Loucy (cell line): ENCODE results near the gene SLC6A13.
A peak's percentile ranks its signal among the peaks of the same experiment; 100 is the strongest.

Experiments used
- H2AFZ ChIP-seq: fragments of 200-600 bp; sonication (generic); 2 replicates; pipeline ENCODE4 v1.6.0; 2016; ENCODE audit warnings: antibody characterized with exemption, mild to moderate bottlenecking, low read length, moderate library complexity
- H3F3A ChIP-seq: fragments of 200-600 bp; 2 replicates; pipeline ENCODE4 v1.6.0; 2016; ENCODE audit warnings: antibody characterized with exemption, low read depth, mild to moderate bottlenecking
- H3K27me3 ChIP-seq: fragments of 200-600 bp; sonication (generic); 2 replicates; pipeline ENCODE4 v1.6.1; 2014; ENCODE audit warnings: low read length, mild to moderate bottlenecking; ENCODE audit not compliant: insufficient read depth, poor library complexity, severe bottlenecking
- H3K36me3 ChIP-seq: fragments of 200-600 bp; sonication (generic); 2 replicates; pipeline ENCODE4 v1.6.1; 2016; ENCODE audit warnings: low read length; ENCODE audit not compliant: insufficient read depth
- H3K4me1 ChIP-seq: fragments of 200-600 bp; sonication (generic); 2 replicates; pipeline ENCODE4 v1.5.1; 2014; ENCODE audit warnings: low read length, mild to moderate bottlenecking; ENCODE audit not compliant: insufficient read depth, poor library complexity, severe bottlenecking
- H3K4me2 ChIP-seq: fragments of 200-600 bp; sonication (generic); 2 replicates; pipeline ENCODE4 v1.6.0; 2014; ENCODE audit warnings: antibody characterized with exemption, low read length, low read depth, mild to moderate bottlenecking; ENCODE audit not compliant: poor library complexity, severe bottlenecking
- H3K4me3 ChIP-seq: fragments of 200-600 bp; sonication (generic); 2 replicates; pipeline ENCODE4 v1.5.1; 2014; ENCODE audit warnings: low read length, mild to moderate bottlenecking, mixed read lengths; ENCODE audit not compliant: poor library complexity, severe bottlenecking
- H3K79me2 ChIP-seq: fragments of 200-600 bp; sonication (generic); 2 replicates; pipeline ENCODE4 v1.6.1; 2014; ENCODE audit warnings: low read length; ENCODE audit not compliant: insufficient read depth
- H3K9ac ChIP-seq: fragments of 200-600 bp; sonication (generic); 2 replicates; pipeline ENCODE4 v1.6.0; 2014; ENCODE audit warnings: mild to moderate bottlenecking, low read depth, low read length, moderate library complexity; ENCODE audit not compliant: poor library complexity, severe bottlenecking
- H3K9me2 ChIP-seq: fragments of 200-600 bp; sonication (generic); replicated peaks from 2 replicates; pipeline ENCODE4 v1.6.1; 2016; ENCODE audit warnings: low read depth, low read length, mixed read lengths
- H3K9me3 ChIP-seq: fragments of 200-600 bp; sonication (generic); 2 replicates; pipeline ENCODE4 v1.6.1; 2014; ENCODE audit warnings: mild to moderate bottlenecking, antibody characterized with exemption, low read length, low read depth; ENCODE audit not compliant: insufficient read depth
- H4K20me1 ChIP-seq: fragments of 200-600 bp; sonication (generic); 2 replicates; pipeline ENCODE4 v1.6.0; 2014; ENCODE audit warnings: antibody characterized with exemption, low read length, mild to moderate bottlenecking; ENCODE audit not compliant: insufficient read depth, poor library complexity, severe bottlenecking
- EZH2phosphoT487 ChIP-seq: fragments of 200-600 bp; IDR thresholded peaks from 2 replicates; pipeline ENCODE4 v1.6.1; 2018; ENCODE audit warnings: antibody characterized with exemption, mild to moderate bottlenecking, moderate library complexity, borderline replicate concordance
- TF ChIP-seq, protein P1 (sequence below): fragments of 200-600 bp; sonication (generic); conservative IDR thresholded peaks from 2 replicates; pipeline ENCODE4 v1.5.1; 2014; ENCODE audit warnings: mild to moderate bottlenecking, antibody characterized with exemption, low read length

The SLC6A13 gene

DNA sequence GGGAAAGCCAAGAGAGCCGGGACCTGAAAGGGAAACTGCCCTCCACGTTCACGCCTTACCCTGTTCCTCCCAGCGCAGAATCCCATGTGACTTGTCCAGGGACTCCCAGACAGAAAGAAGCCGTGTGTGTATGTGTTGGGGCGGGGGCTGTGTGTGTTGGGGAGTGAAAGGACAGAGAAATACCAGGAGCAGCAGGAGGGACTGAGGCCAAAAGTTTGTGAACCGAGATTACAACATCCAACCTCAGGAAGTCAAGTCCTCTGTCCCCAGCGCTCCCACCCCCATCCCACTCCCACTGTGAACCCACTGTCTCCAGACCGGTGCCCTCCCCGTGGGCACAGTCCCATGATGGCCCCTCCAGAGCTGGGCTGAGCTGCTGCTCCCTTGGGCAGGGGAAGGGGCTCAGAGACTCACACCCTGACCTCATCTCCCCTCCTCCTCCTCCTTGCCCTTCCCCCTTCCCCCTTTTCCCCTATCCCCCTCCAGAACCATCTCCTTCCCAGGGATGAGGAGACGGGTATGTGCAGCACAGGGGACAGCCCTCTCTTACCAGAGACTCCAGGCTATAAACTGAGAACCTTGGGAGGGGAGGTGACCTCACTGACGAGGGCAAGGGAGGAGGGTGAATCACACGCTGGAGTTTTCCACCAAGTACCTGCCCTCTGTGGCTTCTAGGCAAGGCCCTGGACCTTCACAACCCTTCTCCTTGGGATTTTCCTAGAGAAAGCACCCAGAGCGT lies 48.5 kb downstream of the SLC6A13 start, which contains the start of gene SLC6A12:
Gene SLC6A12, minus strand, starts transcription at position 155 of the 739 bp plus-strand sequence. CDS start 4,171 bp downstream, outside the sequence.
- Histone ChIP-seq H2AFZ (no peak within 1 kb of the TSS), H3K27me3 (no peaks in the 10 kb centered on the region), H3F3A (no peaks in the 10 kb centered on the region), H3K4me2 (peak within 1 kb of the TSS; percentile 34), H3K4me1 (peaks cover 49% of the 10 kb centered on the region), H3K79me2 (no peaks in the 10 kb centered on the region), H3K9me2 (no peaks in the 10 kb centered on the region), H3K36me3 (no peaks in the 10 kb centered on the region), H3K9ac (peak within 1 kb of the TSS; percentile 43), H3K9me3 (no peaks in the 10 kb centered on the region), H4K20me1 (no peaks in the 10 kb centered on the region), H3K4me3 (no peak within 1 kb of the TSS)
- no peak for TF ChIP-seq EZH2phosphoT487
- TF ChIP-seq, protein P1, sequence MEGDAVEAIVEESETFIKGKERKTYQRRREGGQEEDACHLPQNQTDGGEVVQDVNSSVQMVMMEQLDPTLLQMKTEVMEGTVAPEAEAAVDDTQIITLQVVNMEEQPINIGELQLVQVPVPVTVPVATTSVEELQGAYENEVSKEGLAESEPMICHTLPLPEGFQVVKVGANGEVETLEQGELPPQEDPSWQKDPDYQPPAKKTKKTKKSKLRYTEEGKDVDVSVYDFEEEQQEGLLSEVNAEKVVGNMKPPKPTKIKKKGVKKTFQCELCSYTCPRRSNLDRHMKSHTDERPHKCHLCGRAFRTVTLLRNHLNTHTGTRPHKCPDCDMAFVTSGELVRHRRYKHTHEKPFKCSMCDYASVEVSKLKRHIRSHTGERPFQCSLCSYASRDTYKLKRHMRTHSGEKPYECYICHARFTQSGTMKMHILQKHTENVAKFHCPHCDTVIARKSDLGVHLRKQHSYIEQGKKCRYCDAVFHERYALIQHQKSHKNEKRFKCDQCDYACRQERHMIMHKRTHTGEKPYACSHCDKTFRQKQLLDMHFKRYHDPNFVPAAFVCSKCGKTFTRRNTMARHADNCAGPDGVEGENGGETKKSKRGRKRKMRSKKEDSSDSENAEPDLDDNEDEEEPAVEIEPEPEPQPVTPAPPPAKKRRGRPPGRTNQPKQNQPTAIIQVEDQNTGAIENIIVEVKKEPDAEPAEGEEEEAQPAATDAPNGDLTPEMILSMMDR = no peak

DNA sequence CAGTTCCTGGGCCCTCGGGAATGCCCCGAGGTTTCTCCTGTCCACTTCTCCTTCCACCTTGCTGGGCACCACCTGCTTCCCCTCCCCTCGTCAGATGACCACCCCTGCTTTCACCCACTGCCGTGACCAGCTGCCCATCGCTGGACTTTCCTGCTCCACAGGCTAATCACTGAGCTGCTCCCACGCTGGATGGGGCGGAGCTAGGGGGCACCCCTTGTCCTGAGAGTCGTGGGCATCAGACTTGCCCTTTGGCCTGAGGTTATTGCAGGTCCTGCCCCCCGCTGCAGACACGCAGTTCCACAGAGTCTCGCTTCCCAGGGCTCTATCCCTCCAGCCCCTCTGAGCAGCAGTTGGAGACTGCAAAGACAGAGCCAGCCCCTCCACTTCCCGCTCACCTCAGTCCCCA lies 49.1 kb downstream of the SLC6A13 start:
- H3K36me3 ChIP-seq = no peaks in the 10 kb centered on the region
- H2AFZ ChIP-seq = no peak overlapping the region
- H3K4me1 ChIP-seq = peaks cover 43% of the 10 kb centered on the region
- no peaks in the 10 kb centered on the region for H3K27me3 ChIP-seq
- H3K9me3 ChIP-seq = no peaks in the 10 kb centered on the region
- H3F3A ChIP-seq = no peaks in the 10 kb centered on the region
- peak overlapping the region; percentile 43 for H3K9ac ChIP-seq
- H3K4me3 ChIP-seq = no peak overlapping the region
- no peaks in the 10 kb centered on the region for H3K79me2 ChIP-seq
- no peaks in the 10 kb centered on the region for H3K9me2 ChIP-seq
- TF ChIP-seq, protein P1 = no peak
- TF ChIP-seq EZH2phosphoT487 = no peak
- H3K4me2 ChIP-seq = no peak overlapping the region
- no peaks in the 10 kb centered on the region for H4K20me1 ChIP-seq

DNA sequence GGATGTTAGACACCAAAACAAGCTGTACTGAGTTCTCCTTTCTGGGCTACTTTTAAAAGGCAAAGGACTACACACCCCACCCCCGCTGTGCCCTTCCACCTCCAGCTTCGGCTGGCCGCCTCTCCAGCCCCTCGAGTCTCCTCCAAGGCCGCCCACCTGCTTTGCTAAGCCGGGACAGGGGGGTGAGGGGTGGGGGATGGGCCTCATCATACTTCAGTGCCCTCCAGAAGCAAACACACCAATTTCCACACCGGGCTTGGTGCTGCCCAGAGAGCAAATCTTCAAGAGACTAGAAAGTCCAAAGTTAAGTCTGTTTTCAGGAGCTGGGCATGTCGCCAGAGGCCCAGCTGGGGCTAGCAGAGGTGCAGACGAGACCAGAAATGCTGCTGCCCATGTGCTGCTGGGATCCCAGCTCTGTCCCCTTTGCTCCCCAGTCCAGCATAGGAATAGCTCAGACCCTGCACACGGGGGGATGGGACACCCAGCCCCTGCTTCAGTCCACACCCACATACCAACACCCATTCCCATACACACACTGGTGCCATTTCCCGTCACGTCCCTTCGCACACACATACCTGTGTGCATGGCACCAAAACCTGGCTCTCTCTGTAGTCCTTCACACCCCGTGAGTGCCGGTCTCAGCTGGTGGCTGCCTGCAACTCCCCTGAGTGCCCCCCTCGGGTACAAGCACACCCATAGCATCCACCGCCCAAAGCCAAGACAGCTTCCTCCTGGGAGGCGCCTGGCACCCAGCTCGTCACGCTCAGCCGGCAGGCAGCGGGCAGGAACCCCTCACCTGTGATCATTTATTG lies 49.7 kb downstream of the SLC6A13 start:
- Histone ChIP-seq H3K4me2 (no peak overlapping the region), H2AFZ (no peak overlapping the region), H3K4me3 (no peak overlapping the region)

More for the DNA sequence above, 49.7 kb downstream of the SLC6A13 start:
- Histone ChIP-seq H3K27me3 (no peaks in the 10 kb centered on the region), H3K9ac (no peak overlapping the region), H3F3A (no peaks in the 10 kb centered on the region), H3K36me3 (no peaks in the 10 kb centered on the region), H3K9me2 (no peaks in the 10 kb centered on the region), H3K4me1 (peaks cover 38% of the 10 kb centered on the region), H3K9me3 (no peaks in the 10 kb centered on the region), H3K79me2 (no peaks in the 10 kb centered on the region), H4K20me1 (no peaks in the 10 kb centered on the region)
- TF ChIP-seq, protein P1 = no peak
- TF ChIP-seq EZH2phosphoT487 = no peak
